VCaP (cell line): ENCODE results near the gene OR6K6.

Experiments
- H3K27ac ChIP-seq: fragments of 450-650 bp; 2 replicates; pipeline ENCODE4 v1.5.1; 2017
- CTCF ChIP-seq: fragments of 450-650 bp; conservative IDR thresholded peaks from 2 replicates; pipeline ENCODE4 v1.5.1; 2017; ENCODE audit warnings: mild to moderate bottlenecking, moderate library complexity

The OR6K6 gene

GRCh38 chr1:158801396-158801795 is 46.9 kb downstream of the OR6K6 start:
- TF ChIP-seq CTCF, result no peak
- no peak overlapping the region for H3K27ac ChIP-seq

GRCh38 chr1:158803678-158804077 is 49.2 kb downstream of the OR6K6 start:
- TF ChIP-seq CTCF, result no peak
- H3K27ac ChIP-seq, result no peak overlapping the region
